PC-3 (cell line): ENCODE measurements around the gene ENTPD5. TPM values are rescaled to one million over a fixed set of nuclear protein-coding genes. Genes with fewer than 3 reads are reported as not detected.

Experiments
- ATAC-seq: fragments of 200-7000 bp; cut with Tn5 transposase; 2 replicates; pipeline ENCODE4 v1.9.1; 2020; ENCODE audit warnings: mild to moderate bottlenecking, moderate library complexity
- BruUV-seq: library from RNA; stranded (reverse); fragments of 400-500 nt; replicated peaks from 2 replicates; lab custom pipeline; 2021; lab: Mats Ljungman, UMichigan
- CTCF ChIA-PET: fragments of 300-600 bp; sonication (Branson Sonifier 250); formaldehyde crosslinking; loops from one replicate; lab custom pipeline; 2022; ENCODE audit warnings: antibody characterized with exemption; lab: Charles Lee
- POLR2A ChIA-PET: fragments of 300-600 bp; sonication (Branson Sonifier 250); formaldehyde crosslinking; loops from one replicate; lab custom pipeline; 2022; ENCODE audit warnings: antibody characterized with exemption; ENCODE audit not compliant: unreplicated experiment; lab: Charles Lee
- DNase-seq: peaks from one replicate; pipeline ENCODE4 v3.0.0-alpha.2; 2015
- H2AFZ ChIP-seq: fragments of 300-600 bp; sonication (generic); 2 replicates; pipeline ENCODE4 v1.6.0; 2016; ENCODE audit warnings: antibody characterized with exemption, low read length
- H3F3A ChIP-seq: fragments of 300-600 bp; sonication (generic); one replicate; pipeline ENCODE4 v1.6.0; 2017; ENCODE audit warnings: antibody characterized with exemption, low read length, control low read depth, mild to moderate bottlenecking; ENCODE audit not compliant: unreplicated experiment
- H3K27ac ChIP-seq: fragments of 300-600 bp; sonication (generic); 2 replicates; pipeline ENCODE4 v1.5.1; 2016; ENCODE audit warnings: mild to moderate bottlenecking, low read length
- H3K27me3 ChIP-seq: fragments of 300-600 bp; sonication (generic); 2 replicates; pipeline ENCODE4 v1.6.1; 2016; ENCODE audit warnings: low read length, mixed read lengths
- H3K36me3 ChIP-seq: fragments of 300-600 bp; sonication (generic); 2 replicates; pipeline ENCODE4 v1.6.1; 2016; ENCODE audit warnings: low read depth, mixed run types, low read length, mixed read lengths
- H3K4me1 ChIP-seq: fragments of 300-600 bp; sonication (generic); 2 replicates; pipeline ENCODE4 v1.5.1; 2016; ENCODE audit warnings: low read length; ENCODE audit not compliant: insufficient read depth
- H3K4me2 ChIP-seq: fragments of 300-600 bp; sonication (generic); 2 replicates; pipeline ENCODE4 v1.6.0; 2016; ENCODE audit warnings: low read length
- H3K4me3 ChIP-seq: fragments of 300-600 bp; sonication (generic); 2 replicates; pipeline ENCODE4 v1.5.1; 2016; ENCODE audit warnings: mild to moderate bottlenecking, low read length, mixed read lengths
- H3K79me2 ChIP-seq: fragments of 300-600 bp; sonication (generic); 2 replicates; pipeline ENCODE4 v1.6.1; 2017; ENCODE audit warnings: low read length, mixed read lengths
- H3K9ac ChIP-seq: fragments of 300-600 bp; sonication (generic); 2 replicates; pipeline ENCODE4 v1.6.0; 2016; ENCODE audit warnings: mild to moderate bottlenecking, low read length
- H3K9me2 ChIP-seq: fragments of 300-600 bp; sonication (generic); replicated peaks from 2 replicates; pipeline ENCODE4 v1.6.1; 2016; ENCODE audit warnings: mixed run types, low read length, mixed read lengths
- H3K9me3 ChIP-seq: fragments of 300-600 bp; sonication (generic); 2 replicates; pipeline ENCODE4 v1.6.1; 2016; ENCODE audit warnings: low read length, mixed read lengths
- H4K20me1 ChIP-seq: fragments of 300-600 bp; sonication (generic); 2 replicates; pipeline ENCODE4 v1.6.1; 2016; ENCODE audit warnings: low read length, mixed read lengths
- EZH2 ChIP-seq: fragments of 300-600 bp; sonication (generic); IDR thresholded peaks from one replicate; pipeline ENCODE4 v1.6.1; 2017; ENCODE audit warnings: antibody characterized with exemption, mild to moderate bottlenecking, low read length; ENCODE audit not compliant: unreplicated experiment
- EZH2phosphoT487 ChIP-seq: fragments of 300-600 bp; sonication (generic); IDR thresholded peaks from 2 replicates; pipeline ENCODE4 v1.6.1; 2018; ENCODE audit warnings: mild to moderate bottlenecking, antibody characterized with exemption, low read length, borderline replicate concordance
- intact Hi-C: fragments of 100-400 bp; cut with micrococcal nuclease; formaldehyde crosslinking; loops from 2 replicates; pipeline ENCODE4 v1.9.0; 2023
- total RNA-seq: library from RNA; depleted of rRNA; stranded (reverse); fragments of >200 nt; gene quantifications from 2 replicates; pipeline ENCODE4 v1.2.3, GENCODE V29; 2014
- TF ChIP-seq, protein P1 (sequence below): fragments of 300-600 bp; sonication (generic); conservative IDR thresholded peaks from 2 replicates; pipeline ENCODE4 v1.5.1; 2017; ENCODE audit warnings: antibody characterized with exemption, low read depth, mild to moderate bottlenecking, low read length

ENTPD5 gene
- total RNA-seq, 1 experiment from 2014 or later: 11.2 TPM

- CTCF ChIA-PET: no interaction called here
- POLR2A ChIA-PET: no interaction called here
- peaks cover 7% of the 10 kb centered on the region; the same call in 1 of the 2 replicates for H3K36me3 ChIP-seq
Observed at GRCh38 chr14:73968885-73969284, 50.2 kb downstream of the ENTPD5 start.

GRCh38 chr14:73965216-73965615 is 53.9 kb downstream of the ENTPD5 start:
- TF ChIP-seq, protein P1, sequence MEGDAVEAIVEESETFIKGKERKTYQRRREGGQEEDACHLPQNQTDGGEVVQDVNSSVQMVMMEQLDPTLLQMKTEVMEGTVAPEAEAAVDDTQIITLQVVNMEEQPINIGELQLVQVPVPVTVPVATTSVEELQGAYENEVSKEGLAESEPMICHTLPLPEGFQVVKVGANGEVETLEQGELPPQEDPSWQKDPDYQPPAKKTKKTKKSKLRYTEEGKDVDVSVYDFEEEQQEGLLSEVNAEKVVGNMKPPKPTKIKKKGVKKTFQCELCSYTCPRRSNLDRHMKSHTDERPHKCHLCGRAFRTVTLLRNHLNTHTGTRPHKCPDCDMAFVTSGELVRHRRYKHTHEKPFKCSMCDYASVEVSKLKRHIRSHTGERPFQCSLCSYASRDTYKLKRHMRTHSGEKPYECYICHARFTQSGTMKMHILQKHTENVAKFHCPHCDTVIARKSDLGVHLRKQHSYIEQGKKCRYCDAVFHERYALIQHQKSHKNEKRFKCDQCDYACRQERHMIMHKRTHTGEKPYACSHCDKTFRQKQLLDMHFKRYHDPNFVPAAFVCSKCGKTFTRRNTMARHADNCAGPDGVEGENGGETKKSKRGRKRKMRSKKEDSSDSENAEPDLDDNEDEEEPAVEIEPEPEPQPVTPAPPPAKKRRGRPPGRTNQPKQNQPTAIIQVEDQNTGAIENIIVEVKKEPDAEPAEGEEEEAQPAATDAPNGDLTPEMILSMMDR: no peak
- TF ChIP-seq EZH2 (no peak), EZH2phosphoT487 (no peak)
- Histone ChIP-seq H3K9me3 (no peaks in the 10 kb centered on the region), H3K4me1 (no peaks in the 10 kb centered on the region), H2AFZ (no peak overlapping the region), H3K27ac (no peak overlapping the region), H3K36me3 (peaks cover 29% of the 10 kb centered on the region), H3K27me3 (no peaks in the 10 kb centered on the region), H4K20me1 (no peaks in the 10 kb centered on the region), H3K9me2 (no peaks in the 10 kb centered on the region), H3K9ac (no peak overlapping the region), H3K4me2 (no peak overlapping the region), H3K79me2 (no peaks in the 10 kb centered on the region), H3K4me3 (no peak overlapping the region), H3F3A (no peaks in the 10 kb centered on the region)
- no TSS peak for BruUV-seq
- POLR2A ChIA-PET: no interaction called here
- intact Hi-C loops: no loop called here
- DNase-seq: no peak
- ATAC-seq: no peak
- CTCF ChIA-PET: no interaction called here

More at GRCh38 chr14:73968885-73969284, 50.2 kb downstream of the ENTPD5 start:
- intact Hi-C loops: no loop called here
- Histone ChIP-seq H3K79me2 (no peaks in the 10 kb centered on the region), H3K9me2 (no peaks in the 10 kb centered on the region), H3K4me1 (no peaks in the 10 kb centered on the region), H3K4me3 (no peak overlapping the region), H3K4me2 (no peak overlapping the region), H3K27me3 (no peaks in the 10 kb centered on the region), H2AFZ (no peak overlapping the region), H3K9me3 (no peaks in the 10 kb centered on the region), H3K27ac (no peak overlapping the region), H4K20me1 (no peaks in the 10 kb centered on the region), H3F3A (no peaks in the 10 kb centered on the region), H3K9ac (no peak overlapping the region)
- DNase-seq: no peak
- no TSS peak for BruUV-seq
- TF ChIP-seq EZH2 (no peak), EZH2phosphoT487 (no peak)
- TF ChIP-seq, protein P1: no peak
- ATAC-seq: no peak

- Histone ChIP-seq H3K9ac (no peak overlapping the region), H3K79me2 (no peaks in the 10 kb centered on the region), H3K36me3 (peaks cover 49% of the 10 kb centered on the region), H3K27ac (no peak overlapping the region), H3K9me2 (no peaks in the 10 kb centered on the region), H3K4me1 (no peaks in the 10 kb centered on the region), H3K4me3 (no peak overlapping the region), H2AFZ (no peak overlapping the region), H3K4me2 (no peak overlapping the region), H3F3A (no peaks in the 10 kb centered on the region), H4K20me1 (no peaks in the 10 kb centered on the region), H3K27me3 (no peaks in the 10 kb centered on the region), H3K9me3 (no peaks in the 10 kb centered on the region)
- POLR2A ChIA-PET: no interaction called here
- DNase-seq (no peak), ATAC-seq (no peak)
- BruUV-seq: no TSS peak
- CTCF ChIA-PET: no interaction called here
- intact Hi-C loops: no loop called here
- TF ChIP-seq, protein P1: no peak
- no peak for TF ChIP-seq EZH2phosphoT487
- TF ChIP-seq EZH2: no peak
Observed at GRCh38 chr14:73961192-73961591, 57.9 kb downstream of the ENTPD5 start.
